ENCODE results near the gene FUT1. TPM values are rescaled to one million over a fixed set of nuclear protein-coding genes. Genes with fewer than 3 reads are reported as not detected.

FUT1 gene
- total RNA-seq, 1 experiment from 2014 or later, result 11.5 TPM

DNA sequence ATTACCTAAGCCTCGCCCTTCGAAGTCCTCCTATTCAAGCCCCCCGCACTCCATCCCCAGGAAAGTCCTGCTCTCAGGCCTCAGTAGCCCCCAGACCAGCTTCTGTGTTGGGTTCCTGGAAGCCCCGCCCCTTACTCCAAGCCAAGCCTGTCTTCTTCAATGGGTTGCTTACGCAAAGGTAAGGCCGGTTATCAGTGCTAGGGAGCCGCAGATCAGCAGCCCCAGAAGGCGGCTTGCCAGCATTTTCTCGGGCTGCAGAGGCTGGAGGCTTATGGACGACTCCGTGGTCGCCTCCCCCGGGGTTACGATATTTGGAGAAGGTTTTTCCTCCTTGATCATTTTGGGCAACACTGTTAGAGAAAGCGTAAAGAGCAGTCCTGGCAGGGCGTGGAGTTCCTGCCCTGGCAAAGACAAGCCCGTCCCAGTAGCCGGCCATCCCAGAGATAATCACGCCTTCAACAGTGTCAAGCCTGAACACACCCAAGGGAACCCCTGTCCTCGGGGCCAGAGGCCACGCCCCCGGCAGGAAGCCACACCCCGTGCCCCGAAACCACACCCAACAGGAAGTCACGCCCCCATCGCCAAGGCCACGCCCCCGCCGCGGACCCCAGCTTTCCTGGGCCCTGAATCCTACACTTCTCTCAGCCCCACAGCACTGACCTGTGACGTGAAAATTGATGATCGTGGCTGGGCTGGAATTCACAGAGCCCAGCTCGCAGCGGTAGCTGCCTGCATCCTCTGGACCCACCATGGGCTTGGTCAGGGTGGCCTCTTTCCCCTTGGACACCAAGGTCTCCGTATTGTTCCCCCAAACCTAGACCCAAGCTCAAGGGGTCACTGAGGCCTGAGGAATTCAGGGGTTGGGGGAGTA, 11.1 kb downstream of the FUT1 start:
- TF ChIP-seq USF2 (CRISPR knock-in tag; IDR thresholded peaks at IDR 0.05) (peak; percentile 34; the same call in 1 of the 2 replicates), SP1 (CRISPR knock-in tag; conservative IDR thresholded peaks at IDR 0.05) (peak; percentile 74), USF1 (CRISPR knock-in tag; IDR thresholded peaks at IDR 0.05) (peak; percentile 39; the same call in 1 of the 2 replicates), ZMAT4 (CRISPR knock-in tag; IDR thresholded peaks at IDR 0.05) (no peak)
- ChIA-PET POLR2A (no interaction called here), CTCF (interaction anchor here (0.5 to 5.7 kb wide), 5 partner anchors 27 to 487 kb away, joined by 3 to 49 read pairs (median 4); partner anchors contain the start of gene CA11)
- H3K27ac Mint-ChIP-seq, result peak overlapping the region; percentile 74
- H3K4me1 Mint-ChIP-seq, result peaks cover 48% of the 10 kb centered on the region
- DNase-seq (ENCODE audit: low spot score) (peak; percentile 85), ATAC-seq (peak; percentile 29)
- no peaks in the 10 kb centered on the region for H3K36me3 Mint-ChIP-seq
- peaks cover 50% of the 10 kb centered on the region for H3K27me3 Mint-ChIP-seq (ENCODE audit: low read depth)
- H3K4me3 Mint-ChIP-seq, result peak overlapping the region; percentile 54
- no peaks in the 10 kb centered on the region for H3K9me3 Mint-ChIP-seq

DNA sequence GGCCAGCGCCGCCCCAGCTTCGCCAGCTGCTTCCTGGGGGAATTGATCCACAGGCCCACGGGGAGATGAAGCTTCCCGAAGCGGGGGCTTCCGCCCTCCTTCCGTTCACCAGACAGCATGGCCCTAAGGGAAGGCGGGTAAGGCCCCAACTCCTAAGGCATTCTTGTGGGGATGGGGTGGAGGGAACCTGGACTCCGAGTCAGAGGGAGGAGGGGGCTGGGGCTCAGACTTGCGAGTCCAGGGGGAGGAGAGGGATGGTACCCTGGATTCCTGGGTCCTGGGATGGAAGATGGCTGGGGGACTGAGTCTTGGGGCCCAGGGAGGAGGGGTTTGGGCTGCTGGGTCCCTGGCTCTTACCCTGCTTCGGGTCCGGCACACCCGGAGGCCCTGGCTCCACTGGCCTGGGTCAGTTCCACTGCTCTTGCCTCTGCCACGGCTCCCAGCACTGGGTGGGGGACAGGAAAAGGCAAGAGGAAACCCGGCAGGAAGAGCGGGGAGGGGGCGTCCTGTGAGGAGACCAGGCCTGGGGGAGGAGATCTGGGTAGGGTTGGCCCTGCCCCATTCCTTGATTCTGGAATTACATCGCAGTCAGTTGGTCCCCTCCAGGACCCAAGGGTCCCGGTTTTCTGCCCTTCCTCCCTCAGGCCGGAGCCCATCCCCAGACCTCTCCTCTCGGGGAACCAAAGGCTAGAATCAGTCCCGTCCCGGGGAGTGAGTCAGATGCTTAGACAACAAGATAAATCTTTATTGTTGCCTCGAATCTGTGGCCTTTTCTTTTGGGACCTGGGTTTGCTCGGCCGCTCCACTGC, 12.1 kb downstream of the FUT1 start, which contains the start of gene RASIP1:
Gene RASIP1, minus strand, starts transcription at position 447 of the 809 bp plus-strand sequence. Its CDS starts 328 bp downstream, at position 119.
- no peaks in the 10 kb centered on the region for H3K36me3 Mint-ChIP-seq
- no peak for TF ChIP-seq USF1 (CRISPR knock-in tag; IDR thresholded peaks at IDR 0.05)
- TF ChIP-seq, protein P1, sequence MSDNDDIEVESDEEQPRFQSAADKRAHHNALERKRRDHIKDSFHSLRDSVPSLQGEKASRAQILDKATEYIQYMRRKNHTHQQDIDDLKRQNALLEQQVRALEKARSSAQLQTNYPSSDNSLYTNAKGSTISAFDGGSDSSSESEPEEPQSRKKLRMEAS (CRISPR knock-in tag; IDR thresholded peaks at IDR 0.05), result no peak
- TF ChIP-seq OVOL2 (CRISPR knock-in tag; IDR thresholded peaks at IDR 0.05; ENCODE audit: borderline replicate concordance), result no peak
- TF ChIP-seq ZNF317 (CRISPR knock-in tag; IDR thresholded peaks at IDR 0.05; ENCODE audit: borderline replicate concordance, low read depth), result no peak
- TF ChIP-seq, protein P2, sequence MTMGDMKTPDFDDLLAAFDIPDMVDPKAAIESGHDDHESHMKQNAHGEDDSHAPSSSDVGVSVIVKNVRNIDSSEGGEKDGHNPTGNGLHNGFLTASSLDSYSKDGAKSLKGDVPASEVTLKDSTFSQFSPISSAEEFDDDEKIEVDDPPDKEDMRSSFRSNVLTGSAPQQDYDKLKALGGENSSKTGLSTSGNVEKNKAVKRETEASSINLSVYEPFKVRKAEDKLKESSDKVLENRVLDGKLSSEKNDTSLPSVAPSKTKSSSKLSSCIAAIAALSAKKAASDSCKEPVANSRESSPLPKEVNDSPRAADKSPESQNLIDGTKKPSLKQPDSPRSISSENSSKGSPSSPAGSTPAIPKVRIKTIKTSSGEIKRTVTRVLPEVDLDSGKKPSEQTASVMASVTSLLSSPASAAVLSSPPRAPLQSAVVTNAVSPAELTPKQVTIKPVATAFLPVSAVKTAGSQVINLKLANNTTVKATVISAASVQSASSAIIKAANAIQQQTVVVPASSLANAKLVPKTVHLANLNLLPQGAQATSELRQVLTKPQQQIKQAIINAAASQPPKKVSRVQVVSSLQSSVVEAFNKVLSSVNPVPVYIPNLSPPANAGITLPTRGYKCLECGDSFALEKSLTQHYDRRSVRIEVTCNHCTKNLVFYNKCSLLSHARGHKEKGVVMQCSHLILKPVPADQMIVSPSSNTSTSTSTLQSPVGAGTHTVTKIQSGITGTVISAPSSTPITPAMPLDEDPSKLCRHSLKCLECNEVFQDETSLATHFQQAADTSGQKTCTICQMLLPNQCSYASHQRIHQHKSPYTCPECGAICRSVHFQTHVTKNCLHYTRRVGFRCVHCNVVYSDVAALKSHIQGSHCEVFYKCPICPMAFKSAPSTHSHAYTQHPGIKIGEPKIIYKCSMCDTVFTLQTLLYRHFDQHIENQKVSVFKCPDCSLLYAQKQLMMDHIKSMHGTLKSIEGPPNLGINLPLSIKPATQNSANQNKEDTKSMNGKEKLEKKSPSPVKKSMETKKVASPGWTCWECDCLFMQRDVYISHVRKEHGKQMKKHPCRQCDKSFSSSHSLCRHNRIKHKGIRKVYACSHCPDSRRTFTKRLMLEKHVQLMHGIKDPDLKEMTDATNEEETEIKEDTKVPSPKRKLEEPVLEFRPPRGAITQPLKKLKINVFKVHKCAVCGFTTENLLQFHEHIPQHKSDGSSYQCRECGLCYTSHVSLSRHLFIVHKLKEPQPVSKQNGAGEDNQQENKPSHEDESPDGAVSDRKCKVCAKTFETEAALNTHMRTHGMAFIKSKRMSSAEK (CRISPR knock-in tag; IDR thresholded peaks at IDR 0.05; ENCODE audit: borderline replicate concordance), result no peak
- no peak for TF ChIP-seq AR (CRISPR knock-in tag; IDR thresholded peaks at IDR 0.05)
- no peak for TF ChIP-seq NR2C2 (CRISPR knock-in tag; IDR thresholded peaks at IDR 0.05)
- TF ChIP-seq ERG (CRISPR knock-in tag; IDR thresholded peaks at IDR 0.05), result no peak
- no peak for TF ChIP-seq SMAD3 (CRISPR knock-in tag; IDR thresholded peaks at IDR 0.05; ENCODE audit: borderline replicate concordance)
- peak within 1 kb of the TSS; percentile 60 for H3K4me3 Mint-ChIP-seq
- ATAC-seq, result no peak
- no peak for DNase-seq (ENCODE audit: low spot score)
- peaks cover 51% of the 10 kb centered on the region for H3K27me3 Mint-ChIP-seq (ENCODE audit: low read depth)
- POLR2A ChIA-PET, result no interaction called here
- peaks cover 39% of the 10 kb centered on the region for H3K4me1 Mint-ChIP-seq
- CTCF ChIA-PET, result interaction anchor here (1.3 to 5.7 kb wide), 6 partner anchors 12 to 95 kb away, joined by 3 to 56 read pairs (median 23); partner anchors contain the start of gene CA11
- peak within 1 kb of the TSS; percentile 74 for H3K27ac Mint-ChIP-seq
- no peaks in the 10 kb centered on the region for H3K9me3 Mint-ChIP-seq
